K562 (cell line): ENCODE data around the gene NPC1L1. TPM values are rescaled to one million over a fixed set of nuclear protein-coding genes. Genes with fewer than 3 reads are reported as not detected.

ENCODE experiments used
- EHMT2 ChIP-seq: fragments of 450-650 bp; IDR thresholded peaks from 2 replicates; pipeline ENCODE4 v1.6.1; 2018; ENCODE audit warnings: antibody characterized with exemption
- ETV5 ChIP-seq: sonication (generic); formaldehyde crosslinking; IDR thresholded peaks from 2 replicates; pipeline ENCODE4 v1.4.0; 2020; ENCODE audit warnings: low read depth, mild to moderate bottlenecking, missing genetic modification reagents
- EZH2 ChIP-seq: IDR thresholded peaks from 2 replicates; pipeline ENCODE4 v1.6.1; 2012; ENCODE audit warnings: low read depth, mild to moderate bottlenecking, inconsistent platforms, low read length, borderline replicate concordance
- FUS ChIP-seq: fragments of 200-400 bp; formaldehyde crosslinking; optimal IDR thresholded peaks from 2 replicates; pipeline ENCODE3; 2017; ENCODE audit warnings: low read depth, low read length
- KLF1 ChIP-seq: fragments of 450-650 bp; IDR thresholded peaks from 2 replicates; pipeline ENCODE4 v1.6.1; 2016; ENCODE audit warnings: missing genetic modification characterization, missing compliant biosample characterization
- MBD2 ChIP-seq: sonication (generic); IDR thresholded peaks from 2 replicates; pipeline ENCODE4 v1.6.1; 2016; ENCODE audit warnings: low read depth, borderline replicate concordance
- NRF1 ChIP-seq, 2 experiments: fragments of 450-650 bp; IDR thresholded peaks in 1 of 2; conservative IDR thresholded peaks in 1 of 2; 2 replicates each; pipeline ENCODE4 v1.6.1; 2014; ENCODE audit warnings: mild to moderate bottlenecking in 2 of 2
- POLR2AphosphoS5 ChIP-seq: IDR thresholded peaks from 2 replicates; pipeline ENCODE4 v1.6.1; 2011; ENCODE audit warnings: mild to moderate bottlenecking, low read depth, low read length, moderate library complexity; ENCODE audit not compliant: control insufficient read depth, insufficient read depth
- RAD51 ChIP-seq: fragments of 450-650 bp; IDR thresholded peaks from 2 replicates; pipeline ENCODE4 v1.7.1; 2016; ENCODE audit warnings: low read depth, mild to moderate bottlenecking, borderline replicate concordance
- SMAD1 ChIP-seq: fragments of 150-350 bp; IDR thresholded peaks from 2 replicates; pipeline ENCODE4 v1.6.1; 2014; ENCODE audit warnings: low read length, low read depth; ENCODE audit not compliant: partially characterized antibody
- SUPT5H ChIP-seq: fragments of 450-650 bp; IDR thresholded peaks from 2 replicates; pipeline ENCODE4 v1.6.1; 2016
- ZNF311 ChIP-seq: fragments of 250-450 bp; sonication (Bioruptor Pico); IDR thresholded peaks from 2 replicates; pipeline ENCODE4 v1.4.0; 2020; ENCODE audit warnings: mild to moderate bottlenecking, moderate library complexity
- polyA plus RNA-seq, 8 experiments: library from polyadenylated mRNA; depleted of rRNA in 4 of 8; stranded (reverse) in 5 of 8; unstranded in 3 of 8; fragments of >200 nt; fragmentation: Nextera tagmentation in 2 of 8; fragmentation: Illumina TruSeq in 1 of 8; extraction: Ambion mirVana in 2 of 8; extraction: Trizol in 1 of 8; gene quantifications; 2 replicates each; pipeline versions ENCODE4 v1.2.1 to v1.2.3, GENCODE V29; 2011 to 2014; ENCODE audit warnings: inconsistent platforms in 1 of 8, missing spikeins in 1 of 8
- total RNA-seq, 7 experiments: library from RNA; depleted of rRNA in 6 of 7; stranded (reverse); fragments of >200 nt in 6 of 7; fragmentation: Illumina TruSeq in 2 of 7; extraction: Trizol in 2 of 7; gene quantifications; 2 replicates each; pipeline versions ENCODE4 v1.2.1 to v1.2.3, GENCODE V29; 2011 to 2021; ENCODE audit warnings: low replicate concordance in 1 of 7
- TF ChIP-seq, protein P1 (sequence below): fragments of 450-650 bp; IDR thresholded peaks from 2 replicates; pipeline ENCODE4 v1.6.1; 2014; ENCODE audit warnings: low read depth, mild to moderate bottlenecking, moderate library complexity, borderline replicate concordance
- TF ChIP-seq, protein P2 (sequence below): fragments of 450-650 bp; IDR thresholded peaks from 2 replicates; pipeline ENCODE4 v1.6.1; 2016
- TF ChIP-seq, protein P3 (sequence below): sonication (generic); formaldehyde crosslinking; IDR thresholded peaks from 2 replicates; pipeline ENCODE4 v1.8.0; 2023; ENCODE audit warnings: mild to moderate bottlenecking, missing genetic modification reagents
- TF ChIP-seq, protein P4 (sequence below): sonication (generic); formaldehyde crosslinking; IDR thresholded peaks from 2 replicates; pipeline ENCODE4 v1.4.0; 2020; ENCODE audit warnings: mild to moderate bottlenecking, missing genetic modification reagents
- TF ChIP-seq, protein P5 (sequence below): fragments of 450-650 bp; formaldehyde crosslinking; IDR thresholded peaks from 2 replicates; pipeline ENCODE4 v1.4.0; 2022; ENCODE audit warnings: mild to moderate bottlenecking, moderate library complexity

Gene NPC1L1
- total and polyA plus RNA-seq, 9 of the 15 experiments (the other 6 are each of a cell fraction or from before 2014, with no cell fraction given), result 0.01 to 0.18 (median 0.07) TPM; not detected in 4

DNA sequence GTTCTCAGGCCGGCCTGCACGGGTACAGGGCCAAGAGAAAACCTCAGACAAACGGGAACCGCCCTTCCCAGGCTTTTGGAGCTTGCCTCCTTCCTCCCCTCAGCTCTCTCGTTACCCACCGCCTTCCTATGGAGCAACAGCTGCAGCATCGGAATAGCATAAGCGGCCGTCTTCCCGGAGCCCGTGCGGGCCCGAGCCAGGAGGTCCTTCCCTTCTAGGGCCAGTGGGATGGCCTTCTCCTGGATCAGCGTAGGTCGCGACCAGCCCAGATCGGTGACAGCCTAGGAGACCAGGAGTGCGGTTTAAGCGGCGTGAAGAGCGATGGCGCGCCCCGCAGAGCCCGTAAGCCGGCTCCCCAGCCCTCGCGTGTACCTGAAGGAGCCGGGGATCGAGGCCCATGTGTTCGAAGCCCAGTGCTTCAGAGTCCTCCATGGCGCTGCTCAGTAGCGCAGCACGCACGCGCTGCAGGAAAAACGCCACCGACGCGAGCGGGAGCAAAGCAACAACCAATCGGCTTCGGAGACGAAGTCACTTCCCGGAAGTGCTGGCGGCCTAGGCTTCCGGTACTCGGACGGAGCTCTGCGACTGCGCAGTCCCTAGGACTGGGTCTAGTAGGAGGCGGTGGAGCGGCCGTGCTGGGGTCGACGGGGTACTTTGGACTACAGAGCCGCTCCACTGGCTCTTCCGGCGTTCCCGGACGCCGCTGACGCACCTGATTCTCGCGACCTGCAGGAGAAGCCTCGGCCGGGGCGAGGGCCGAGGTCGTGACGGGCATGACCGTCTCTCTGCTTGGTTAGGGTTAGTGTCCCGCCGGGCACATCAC is 32.5 kb upstream of the NPC1L1 start, which contains the start of gene DDX56 (continued):
- TF ChIP-seq, protein P1, sequence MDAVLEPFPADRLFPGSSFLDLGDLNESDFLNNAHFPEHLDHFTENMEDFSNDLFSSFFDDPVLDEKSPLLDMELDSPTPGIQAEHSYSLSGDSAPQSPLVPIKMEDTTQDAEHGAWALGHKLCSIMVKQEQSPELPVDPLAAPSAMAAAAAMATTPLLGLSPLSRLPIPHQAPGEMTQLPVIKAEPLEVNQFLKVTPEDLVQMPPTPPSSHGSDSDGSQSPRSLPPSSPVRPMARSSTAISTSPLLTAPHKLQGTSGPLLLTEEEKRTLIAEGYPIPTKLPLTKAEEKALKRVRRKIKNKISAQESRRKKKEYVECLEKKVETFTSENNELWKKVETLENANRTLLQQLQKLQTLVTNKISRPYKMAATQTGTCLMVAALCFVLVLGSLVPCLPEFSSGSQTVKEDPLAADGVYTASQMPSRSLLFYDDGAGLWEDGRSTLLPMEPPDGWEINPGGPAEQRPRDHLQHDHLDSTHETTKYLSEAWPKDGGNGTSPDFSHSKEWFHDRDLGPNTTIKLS, result peak; percentile 71; the same call in 1 of the 2 replicates
- TF ChIP-seq EZH2, result no peak
- TF ChIP-seq KLF1 (tag), result peak; percentile 38; the same call in 1 of the 2 replicates
- TF ChIP-seq FUS, result no peak
- peak; percentile 82; the same call in 1 of the 2 replicates for TF ChIP-seq EHMT2
- TF ChIP-seq RAD51, result no peak
- TF ChIP-seq, protein P2, sequence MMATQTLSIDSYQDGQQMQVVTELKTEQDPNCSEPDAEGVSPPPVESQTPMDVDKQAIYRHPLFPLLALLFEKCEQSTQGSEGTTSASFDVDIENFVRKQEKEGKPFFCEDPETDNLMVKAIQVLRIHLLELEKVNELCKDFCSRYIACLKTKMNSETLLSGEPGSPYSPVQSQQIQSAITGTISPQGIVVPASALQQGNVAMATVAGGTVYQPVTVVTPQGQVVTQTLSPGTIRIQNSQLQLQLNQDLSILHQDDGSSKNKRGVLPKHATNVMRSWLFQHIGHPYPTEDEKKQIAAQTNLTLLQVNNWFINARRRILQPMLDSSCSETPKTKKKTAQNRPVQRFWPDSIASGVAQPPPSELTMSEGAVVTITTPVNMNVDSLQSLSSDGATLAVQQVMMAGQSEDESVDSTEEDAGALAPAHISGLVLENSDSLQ, result 0 out of 2 replicates have a peak, but pooled peaks have one; percentile 31
- TF ChIP-seq, protein P3, sequence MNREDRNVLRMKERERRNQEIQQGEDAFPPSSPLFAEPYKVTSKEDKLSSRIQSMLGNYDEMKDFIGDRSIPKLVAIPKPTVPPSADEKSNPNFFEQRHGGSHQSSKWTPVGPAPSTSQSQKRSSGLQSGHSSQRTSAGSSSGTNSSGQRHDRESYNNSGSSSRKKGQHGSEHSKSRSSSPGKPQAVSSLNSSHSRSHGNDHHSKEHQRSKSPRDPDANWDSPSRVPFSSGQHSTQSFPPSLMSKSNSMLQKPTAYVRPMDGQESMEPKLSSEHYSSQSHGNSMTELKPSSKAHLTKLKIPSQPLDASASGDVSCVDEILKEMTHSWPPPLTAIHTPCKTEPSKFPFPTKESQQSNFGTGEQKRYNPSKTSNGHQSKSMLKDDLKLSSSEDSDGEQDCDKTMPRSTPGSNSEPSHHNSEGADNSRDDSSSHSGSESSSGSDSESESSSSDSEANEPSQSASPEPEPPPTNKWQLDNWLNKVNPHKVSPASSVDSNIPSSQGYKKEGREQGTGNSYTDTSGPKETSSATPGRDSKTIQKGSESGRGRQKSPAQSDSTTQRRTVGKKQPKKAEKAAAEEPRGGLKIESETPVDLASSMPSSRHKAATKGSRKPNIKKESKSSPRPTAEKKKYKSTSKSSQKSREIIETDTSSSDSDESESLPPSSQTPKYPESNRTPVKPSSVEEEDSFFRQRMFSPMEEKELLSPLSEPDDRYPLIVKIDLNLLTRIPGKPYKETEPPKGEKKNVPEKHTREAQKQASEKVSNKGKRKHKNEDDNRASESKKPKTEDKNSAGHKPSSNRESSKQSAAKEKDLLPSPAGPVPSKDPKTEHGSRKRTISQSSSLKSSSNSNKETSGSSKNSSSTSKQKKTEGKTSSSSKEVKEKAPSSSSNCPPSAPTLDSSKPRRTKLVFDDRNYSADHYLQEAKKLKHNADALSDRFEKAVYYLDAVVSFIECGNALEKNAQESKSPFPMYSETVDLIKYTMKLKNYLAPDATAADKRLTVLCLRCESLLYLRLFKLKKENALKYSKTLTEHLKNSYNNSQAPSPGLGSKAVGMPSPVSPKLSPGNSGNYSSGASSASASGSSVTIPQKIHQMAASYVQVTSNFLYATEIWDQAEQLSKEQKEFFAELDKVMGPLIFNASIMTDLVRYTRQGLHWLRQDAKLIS (CRISPR knock-in tag), result peak; percentile 79
- no peak for TF ChIP-seq ZNF311
- TF ChIP-seq, protein P4, sequence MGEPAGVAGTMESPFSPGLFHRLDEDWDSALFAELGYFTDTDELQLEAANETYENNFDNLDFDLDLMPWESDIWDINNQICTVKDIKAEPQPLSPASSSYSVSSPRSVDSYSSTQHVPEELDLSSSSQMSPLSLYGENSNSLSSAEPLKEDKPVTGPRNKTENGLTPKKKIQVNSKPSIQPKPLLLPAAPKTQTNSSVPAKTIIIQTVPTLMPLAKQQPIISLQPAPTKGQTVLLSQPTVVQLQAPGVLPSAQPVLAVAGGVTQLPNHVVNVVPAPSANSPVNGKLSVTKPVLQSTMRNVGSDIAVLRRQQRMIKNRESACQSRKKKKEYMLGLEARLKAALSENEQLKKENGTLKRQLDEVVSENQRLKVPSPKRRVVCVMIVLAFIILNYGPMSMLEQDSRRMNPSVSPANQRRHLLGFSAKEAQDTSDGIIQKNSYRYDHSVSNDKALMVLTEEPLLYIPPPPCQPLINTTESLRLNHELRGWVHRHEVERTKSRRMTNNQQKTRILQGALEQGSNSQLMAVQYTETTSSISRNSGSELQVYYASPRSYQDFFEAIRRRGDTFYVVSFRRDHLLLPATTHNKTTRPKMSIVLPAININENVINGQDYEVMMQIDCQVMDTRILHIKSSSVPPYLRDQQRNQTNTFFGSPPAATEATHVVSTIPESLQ (CRISPR knock-in tag), result 0 out of 2 replicates have a peak, but pooled peaks have one; percentile 37
- peak; percentile 96 for TF ChIP-seq SUPT5H
- peak; percentile 84; the same call in 1 of the 2 replicates for TF ChIP-seq MBD2
- peak; percentile 96 to 97 for TF ChIP-seq NRF1 (conservative IDR thresholded peaks at IDR 0.05 in 1 of 2, IDR thresholded peaks at IDR 0.05 in 1 of 2)
- TF ChIP-seq ETV5, result peak; percentile 61; the same call in 1 of the 2 replicates
- TF ChIP-seq SMAD1, result peak; percentile 54
- TF ChIP-seq, protein P5, sequence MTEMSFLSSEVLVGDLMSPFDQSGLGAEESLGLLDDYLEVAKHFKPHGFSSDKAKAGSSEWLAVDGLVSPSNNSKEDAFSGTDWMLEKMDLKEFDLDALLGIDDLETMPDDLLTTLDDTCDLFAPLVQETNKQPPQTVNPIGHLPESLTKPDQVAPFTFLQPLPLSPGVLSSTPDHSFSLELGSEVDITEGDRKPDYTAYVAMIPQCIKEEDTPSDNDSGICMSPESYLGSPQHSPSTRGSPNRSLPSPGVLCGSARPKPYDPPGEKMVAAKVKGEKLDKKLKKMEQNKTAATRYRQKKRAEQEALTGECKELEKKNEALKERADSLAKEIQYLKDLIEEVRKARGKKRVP (CRISPR knock-in tag), result 0 out of 2 replicates have a peak, but pooled peaks have one; percentile 9
- TF ChIP-seq POLR2AphosphoS5, result peak; percentile 92; the same call in 1 of the 2 replicates
